Brain microvascular endothelial cell (primary cell): Measurements from ENCODE around the gene KCNH2.

Experiments used
- DNase-seq: peaks from one replicate; pipeline ENCODE4 v3.0.0-alpha.2; 2020
- H3K27ac ChIP-seq: fragments of 250-450 bp; sonication (Bioruptor Pico); 2 replicates; pipeline ENCODE4 v1.5.1; 2020; ENCODE audit warnings: mild to moderate bottlenecking, moderate library complexity
- H3K27me3 ChIP-seq: fragments of 250-450 bp; sonication (Bioruptor Pico); replicated peaks from 2 replicates; pipeline ENCODE4 v1.5.1; 2020; ENCODE audit warnings: mild to moderate bottlenecking
- H3K36me3 ChIP-seq: fragments of 250-450 bp; sonication (Bioruptor Pico); replicated peaks from 2 replicates; pipeline ENCODE4 v1.5.1; 2020; ENCODE audit warnings: mild to moderate bottlenecking
- H3K4me3 ChIP-seq: 2 replicates; pipeline ENCODE4 v1.5.1; 2011; ENCODE audit warnings: low read depth, mild to moderate bottlenecking, control low read depth, low read length, moderate library complexity
- CTCF ChIP-seq: IDR thresholded peaks from 2 replicates; pipeline ENCODE4 v1.5.1; 2011; ENCODE audit warnings: low read depth, mild to moderate bottlenecking, moderate library complexity, low read length, control low read depth, inconsistent platforms; ENCODE audit errors: missing control alignments
- in situ Hi-C: cut with HindIII; loops from 2 replicates; pipeline ENCODE4 v1.10.0; 2017; ENCODE audit warnings: low sequenced_read_pairs, low pct_ligation_motif_present

KCNH2 gene

GRCh38 chr7:150977382-150978125 lies 567 bp downstream of the KCNH2 start:
- no peak for TF ChIP-seq CTCF
- DNase-seq: no peak
- no peak overlapping the region for H3K27ac ChIP-seq
- H3K36me3 ChIP-seq: no peaks in the 10 kb centered on the region
- H3K27me3 ChIP-seq: peaks cover 73% of the 10 kb centered on the region
- in situ Hi-C loops: no loop called here
- H3K4me3 ChIP-seq: no peak overlapping the region

DNA sequence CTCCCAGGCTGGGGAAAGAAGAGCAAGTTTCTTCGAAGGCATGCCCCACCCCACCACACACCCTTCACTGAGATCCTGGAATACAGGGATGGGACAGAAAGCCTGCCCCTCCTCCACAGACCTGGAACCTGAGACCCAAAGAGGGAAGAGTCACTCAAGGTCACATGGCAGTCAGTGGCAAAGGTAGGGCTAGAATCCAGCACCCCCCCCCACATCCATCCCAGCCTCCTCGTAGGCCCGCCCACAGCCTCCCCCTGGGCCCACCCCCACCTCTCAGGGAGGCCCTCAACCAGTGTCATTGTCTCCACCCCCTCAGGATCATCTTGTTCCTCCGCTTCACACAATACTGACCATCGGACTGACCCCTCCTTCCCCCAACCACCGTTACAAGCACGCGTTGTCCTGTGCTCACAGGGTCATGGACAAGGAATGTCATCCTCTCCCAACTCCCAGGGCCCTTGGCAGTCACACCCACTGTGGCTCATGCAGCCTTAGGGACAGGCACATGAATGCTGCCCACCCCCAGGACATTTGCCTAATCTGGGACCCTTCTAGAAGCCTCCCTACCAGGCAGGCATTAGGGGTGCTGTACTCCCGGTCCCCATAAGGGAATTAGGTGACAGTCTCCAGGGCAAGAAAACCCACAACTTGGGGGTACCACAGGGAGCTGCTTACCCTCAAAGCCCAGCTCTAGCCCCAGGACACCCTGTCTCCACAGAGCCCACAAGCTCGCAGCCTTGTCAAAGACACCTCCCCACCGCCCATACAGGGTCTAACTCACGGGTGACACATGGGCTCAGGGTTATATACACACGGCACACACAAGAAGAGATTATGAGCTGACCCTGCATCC lies 1.4 kb downstream of the KCNH2 start:
- H3K27me3 ChIP-seq: peaks cover 77% of the 10 kb centered on the region
- DNase-seq: no peak
- H3K36me3 ChIP-seq: no peaks in the 10 kb centered on the region
- in situ Hi-C loops: no loop called here
- no peak overlapping the region for H3K27ac ChIP-seq
- no peak for TF ChIP-seq CTCF
- no peak overlapping the region for H3K4me3 ChIP-seq

- Histone ChIP-seq H3K27me3 (peaks cover 77% of the 10 kb centered on the region), H3K36me3 (no peaks in the 10 kb centered on the region), H3K27ac (no peak overlapping the region), H3K4me3 (no peak overlapping the region)
- no peak for DNase-seq
- in situ Hi-C loops: no loop called here
- no peak for TF ChIP-seq CTCF
These were observed 2.4 kb downstream of the KCNH2 start for GRCh38 chr7:150975536-150976319.

DNA sequence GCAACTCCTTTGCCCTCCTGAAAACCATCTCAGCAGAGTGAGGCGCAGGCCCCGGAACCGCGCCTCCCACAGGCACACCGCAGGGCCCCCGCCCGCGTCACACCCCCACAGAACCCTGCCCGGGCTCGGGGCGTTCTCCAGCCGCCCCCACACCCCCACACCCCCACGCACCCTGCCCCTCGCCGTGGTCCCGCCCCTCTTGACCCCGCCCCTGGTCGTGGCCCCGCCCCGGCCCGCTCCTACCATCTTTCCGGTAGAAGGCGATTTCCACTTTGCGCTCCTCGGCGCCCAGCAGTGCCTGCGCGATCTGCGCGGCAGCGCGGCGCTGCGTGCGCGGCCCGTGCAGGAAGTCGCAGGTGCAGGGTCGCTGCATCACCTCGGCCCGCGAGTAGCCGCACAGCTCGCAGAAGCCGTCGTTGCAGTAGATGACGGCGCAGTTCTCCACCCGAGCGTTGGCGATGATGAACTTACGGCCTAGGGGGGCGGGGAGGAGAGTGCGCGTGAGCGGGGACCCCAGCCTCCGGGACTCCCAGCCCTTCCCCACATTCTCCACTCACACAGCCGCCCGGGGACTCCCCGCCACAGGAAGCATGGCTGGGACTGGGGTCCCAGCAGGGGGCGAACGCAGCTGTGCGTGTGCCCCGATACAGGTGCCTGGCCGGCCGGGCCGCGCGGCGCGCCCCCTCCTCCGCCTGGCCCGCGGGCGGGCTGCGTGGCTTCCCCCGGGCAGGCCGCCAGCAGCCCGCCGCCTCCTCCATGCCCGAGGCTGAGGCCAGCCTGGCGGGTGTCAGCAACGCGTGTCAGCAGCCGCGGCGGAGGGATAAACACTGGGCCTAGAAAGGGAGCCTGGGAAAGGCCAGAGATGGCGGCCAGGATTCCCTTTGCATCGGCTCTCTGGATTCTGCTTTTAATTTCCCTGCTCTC lies 3.4 kb downstream of the KCNH2 start:
- DNase-seq: no peak
- TF ChIP-seq CTCF: peak; percentile 43
- peaks cover 72% of the 10 kb centered on the region for H3K27me3 ChIP-seq
- H3K27ac ChIP-seq: no peak overlapping the region
- in situ Hi-C loops: no loop called here
- H3K36me3 ChIP-seq: no peaks in the 10 kb centered on the region
- H3K4me3 ChIP-seq: peak overlapping the region; percentile 31
